Measurements from ENCODE around the gene HSFY2. TPM values are rescaled to one million over a fixed set of nuclear protein-coding genes. Genes with fewer than 3 reads are reported as not detected.
"Not testable (repeated sequence)": the region's sequence is repeated elsewhere in the genome, so short reads cannot be mapped to it uniquely, and the experiment has no call there.

The HSFY2 gene, protein sequence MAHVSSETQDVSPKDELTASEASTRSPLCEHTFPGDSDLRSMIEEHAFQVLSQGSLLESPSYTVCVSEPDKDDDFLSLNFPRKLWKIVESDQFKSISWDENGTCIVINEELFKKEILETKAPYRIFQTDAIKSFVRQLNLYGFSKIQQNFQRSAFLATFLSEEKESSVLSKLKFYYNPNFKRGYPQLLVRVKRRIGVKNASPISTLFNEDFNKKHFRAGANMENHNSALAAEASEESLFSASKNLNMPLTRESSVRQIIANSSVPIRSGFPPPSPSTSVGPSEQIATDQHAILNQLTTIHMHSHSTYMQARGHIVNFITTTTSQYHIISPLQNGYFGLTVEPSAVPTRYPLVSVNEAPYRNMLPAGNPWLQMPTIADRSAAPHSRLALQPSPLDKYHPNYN
- total RNA-seq, result not detected in 2 replicates

DNA sequence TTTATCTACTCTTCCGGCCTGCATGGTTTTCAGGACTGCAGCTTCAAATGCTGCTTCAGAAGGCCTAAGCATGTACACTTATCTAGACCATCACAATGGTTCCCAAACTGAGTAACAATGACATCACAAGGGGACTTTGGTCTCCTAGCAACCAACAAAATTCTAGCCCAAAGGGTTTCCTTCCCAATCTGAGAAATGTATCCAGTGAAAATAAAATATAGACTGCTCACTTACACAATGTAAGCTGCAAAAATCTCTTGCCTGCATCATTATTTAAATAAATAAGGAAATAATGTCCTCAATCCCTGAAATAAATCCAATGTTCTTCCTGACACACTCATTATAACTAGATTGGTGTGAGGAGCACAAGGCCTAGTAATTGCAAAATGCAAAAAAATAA lies at the start of gene HSFY2:
HSFY2 (minus strand) TSS at position 101 of the 400 bp plus-strand sequence. CDS start 117 bp downstream, outside the sequence.
- not testable (repeated sequence) for DNase-seq

DNA sequence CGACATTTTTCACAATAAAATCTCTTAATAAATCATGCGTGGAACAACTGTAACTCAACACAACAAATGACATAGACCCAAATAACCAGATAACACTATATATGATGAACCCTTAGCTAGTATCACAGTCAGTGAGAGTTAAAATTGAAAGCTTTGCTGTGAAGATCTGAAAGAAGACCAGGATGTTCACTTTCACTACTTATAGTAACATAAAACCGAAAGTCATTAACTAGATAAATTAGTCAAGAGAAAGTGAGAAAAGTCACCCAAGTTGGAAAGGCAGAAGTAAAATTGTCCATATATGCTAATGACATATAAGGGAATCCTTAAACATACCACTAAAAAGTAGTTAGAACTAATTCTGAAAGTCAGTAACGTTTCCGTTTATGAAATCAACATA lies 42.2 kb upstream of the HSFY2 start:
- DNase-seq, result not testable (repeated sequence)

DNA sequence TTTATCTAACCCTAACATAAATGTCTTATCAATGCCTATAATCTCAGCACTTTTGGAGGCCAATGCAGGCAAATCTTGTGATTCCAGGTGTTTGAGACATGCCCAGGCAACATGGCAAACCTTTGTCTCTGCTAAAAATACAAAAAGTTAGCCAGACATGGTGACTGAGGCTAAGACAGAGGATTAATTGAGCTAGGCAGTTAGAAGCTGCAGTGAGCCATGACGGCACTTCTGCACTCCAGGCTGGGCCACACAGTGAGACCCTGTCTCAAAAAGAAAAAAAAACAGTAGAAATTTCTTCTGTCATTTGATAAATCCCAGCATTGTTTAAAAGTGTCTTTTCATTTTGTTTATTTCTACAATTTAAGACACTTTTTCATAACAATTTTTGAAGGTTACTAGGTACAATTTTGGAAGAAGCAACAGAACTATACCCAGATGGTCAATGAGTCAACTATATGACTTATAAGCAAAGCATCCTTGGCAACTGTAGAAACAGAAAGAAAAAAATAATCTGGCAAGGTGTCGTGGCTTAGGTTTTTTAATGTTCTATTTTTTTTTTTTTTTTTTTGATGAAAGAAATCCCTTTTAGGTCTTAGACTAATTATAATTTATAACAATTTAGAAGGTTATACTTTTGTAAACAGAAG lies 15.3 kb upstream of the HSFY2 start:
- DNase-seq, result not testable (repeated sequence)

DNA sequence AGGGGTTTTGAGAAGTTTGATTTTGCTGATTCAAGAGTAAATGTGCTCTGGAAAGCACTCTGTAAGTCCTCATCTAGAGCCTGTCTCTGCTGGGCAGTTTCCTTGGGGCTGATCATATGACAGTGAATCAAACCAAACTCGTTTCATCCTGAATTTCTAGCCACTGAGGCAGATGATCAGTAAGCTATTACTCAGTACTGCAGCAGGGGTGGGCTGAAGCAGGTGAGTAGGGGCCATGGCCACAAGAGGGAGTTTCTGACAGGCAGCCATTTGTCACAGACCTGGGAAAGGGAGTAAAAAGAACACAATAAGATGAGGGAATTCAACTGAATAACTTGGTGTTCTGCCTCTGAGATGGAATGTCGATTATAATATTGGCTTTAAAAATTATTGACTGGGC lies 19.5 kb downstream of the HSFY2 start:
- DNase-seq, result not testable (repeated sequence)

DNA sequence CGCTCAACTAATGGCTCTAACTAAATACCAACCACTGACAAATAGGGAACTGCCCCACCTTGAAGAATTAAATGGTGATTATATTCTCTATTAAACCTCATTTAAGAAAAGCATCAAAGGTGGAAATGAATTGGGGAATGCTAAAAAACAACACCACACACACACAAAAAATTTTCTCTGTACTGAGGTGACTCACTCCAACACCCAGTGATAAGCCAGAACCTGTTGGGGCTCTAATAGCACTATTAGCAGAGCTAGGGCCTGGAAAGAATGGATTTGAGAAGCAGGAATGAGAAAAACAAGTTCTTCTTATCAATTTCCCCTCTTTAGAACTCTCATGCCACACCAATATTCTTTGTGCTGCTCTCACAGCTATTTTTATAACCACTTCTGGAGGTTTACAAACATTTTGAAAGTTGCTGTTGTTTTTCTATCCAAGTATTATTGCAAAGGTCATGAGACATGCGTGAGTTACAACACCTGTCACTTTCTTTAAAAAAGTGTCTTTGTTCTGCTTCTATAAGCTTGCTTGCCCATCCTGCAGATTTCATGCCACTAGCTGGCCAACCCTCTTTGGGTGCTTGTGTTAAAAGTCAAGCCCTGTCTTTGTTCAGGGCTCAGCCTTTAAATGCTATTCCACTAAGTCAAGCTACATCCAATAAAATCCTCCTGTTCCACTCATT lies 20.3 kb downstream of the HSFY2 start:
- DNase-seq, result not testable (repeated sequence)

DNA sequence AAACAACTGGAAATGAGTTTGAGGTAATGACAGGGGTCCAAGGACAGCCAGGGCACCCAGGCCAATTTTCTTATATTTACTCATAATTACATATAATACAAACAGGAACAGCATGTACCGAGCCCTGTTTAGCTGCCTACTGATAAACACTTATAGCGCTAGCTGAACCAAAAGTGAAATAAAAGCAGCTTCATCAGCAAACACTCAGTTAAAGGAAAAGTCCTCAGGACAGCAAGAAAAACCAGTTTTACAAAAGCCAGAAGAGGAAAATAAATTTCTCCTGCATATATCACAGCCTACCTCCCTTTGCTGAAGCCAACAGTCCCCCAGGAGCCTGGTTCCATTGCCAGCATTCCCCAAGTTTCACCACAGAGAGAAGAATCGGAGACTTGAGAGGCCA lies 49.8 kb downstream of the HSFY2 start:
- not testable (repeated sequence) for DNase-seq

Other genes with a start within 250 kb of the HSFY2 start
- gene HSFY1, start 227.0 kb downstream of the HSFY2 start, total RNA-seq, result not detected in 2 replicates

All from dermis blood vessel endothelial cell (primary cell).